GM21423 (cell line): ENCODE results near the gene IFFO2.

ENCODE experiments used
- ATAC-seq: cut with Tn5 transposase; IDR thresholded peaks from one replicate; pipeline ENCODE4 v1.9.1; 2021; ENCODE audit warnings: mild to moderate bottlenecking, moderate library complexity; ENCODE audit not compliant: unreplicated experiment

The IFFO2 gene

DNA sequence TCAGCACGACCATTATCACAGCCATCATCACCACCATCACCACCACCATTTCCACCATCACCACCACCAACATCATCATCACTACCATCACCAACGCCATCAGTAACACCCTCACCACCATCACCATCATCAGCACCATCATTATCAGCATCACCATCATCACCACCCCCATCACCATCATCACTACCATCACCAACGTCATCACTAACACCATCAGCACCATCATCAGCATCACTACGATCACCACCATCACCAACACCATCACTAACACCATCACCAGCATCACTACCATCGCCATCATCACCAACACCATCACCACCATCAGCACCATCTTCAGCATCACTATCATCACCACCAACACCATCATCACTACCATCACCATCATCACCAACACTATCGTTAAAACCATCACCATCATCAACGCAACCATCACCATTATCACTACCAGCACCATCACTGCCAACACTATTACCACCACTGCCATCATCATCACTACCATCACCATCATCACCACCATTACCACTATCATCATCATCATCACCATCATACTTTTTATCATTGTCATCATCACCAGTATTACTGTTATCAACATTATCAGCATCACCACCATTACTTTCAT, 98.3 kb downstream of the IFFO2 start:
- ATAC-seq, result no peak

DNA sequence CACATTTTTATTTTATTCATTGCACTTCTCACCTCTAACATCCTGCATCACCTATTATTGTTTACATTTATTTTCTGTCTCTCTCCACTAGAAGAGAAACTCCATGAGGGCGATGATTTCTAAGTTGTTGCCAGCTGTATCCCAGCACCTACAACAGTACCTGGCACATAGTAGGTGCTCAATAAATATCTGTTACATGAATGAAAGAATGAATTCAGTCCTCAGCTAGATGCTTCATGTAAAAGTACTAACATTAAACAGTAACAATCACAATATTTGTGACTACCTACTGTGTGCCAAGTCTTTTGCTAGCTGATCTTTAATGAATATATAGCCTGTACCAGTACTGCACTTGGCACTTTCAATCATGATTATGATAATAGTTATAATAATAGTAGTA, 100.0 kb downstream of the IFFO2 start:
- ATAC-seq, result no peak

DNA sequence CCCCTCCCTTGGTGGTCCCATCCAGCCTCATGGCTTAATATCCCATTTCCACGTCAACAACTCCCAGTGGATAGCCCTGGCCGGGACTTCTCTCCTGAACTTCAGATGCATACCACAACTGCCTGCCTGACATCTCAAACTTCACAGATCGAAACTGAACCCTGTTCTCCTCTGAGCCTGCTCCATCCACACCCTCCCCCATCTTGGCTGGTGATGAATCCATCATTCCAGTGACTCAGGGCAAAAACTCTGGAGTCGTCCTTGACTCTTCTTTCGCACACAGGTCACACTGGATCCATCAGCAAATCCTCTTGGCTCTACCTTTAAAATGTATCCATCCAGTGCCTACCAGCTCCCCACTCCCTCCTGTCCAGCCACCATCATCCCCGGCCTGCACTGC, 100.9 kb downstream of the IFFO2 start:
- ATAC-seq, result no peak

DNA sequence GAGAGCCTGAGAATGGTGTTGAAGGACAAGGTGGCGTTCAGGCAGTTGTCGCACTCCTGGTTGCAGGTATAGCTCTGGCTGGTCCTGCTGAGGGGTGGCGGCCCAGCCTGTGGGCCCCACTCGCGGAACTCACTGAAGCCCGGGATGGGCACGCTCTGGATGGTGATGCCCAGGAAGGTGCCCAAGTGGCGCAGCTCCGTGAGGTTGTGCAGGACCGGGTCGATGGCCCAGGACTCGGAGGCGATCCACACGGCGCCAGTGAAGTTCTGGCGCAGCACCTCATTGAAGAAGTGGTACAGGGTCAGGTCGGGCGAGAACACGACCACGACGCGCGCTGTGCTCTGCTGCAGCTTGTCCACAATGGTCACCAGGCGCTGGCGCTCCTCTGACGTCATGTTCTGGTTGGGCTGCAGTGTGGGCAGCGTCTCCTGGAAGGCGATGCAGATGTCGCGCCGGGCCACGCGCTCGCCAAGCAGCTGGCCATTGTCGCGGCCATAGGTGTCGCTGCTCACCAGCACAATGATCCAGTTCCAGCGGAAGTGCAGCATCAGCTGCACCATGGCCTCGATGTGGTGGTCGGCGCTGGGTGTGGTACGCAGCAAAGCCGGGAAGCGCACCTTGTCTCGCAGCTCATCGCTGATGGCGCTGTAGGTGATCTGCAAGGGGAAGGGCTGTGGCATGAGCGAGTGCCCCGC, 102.0 kb downstream of the IFFO2 start:
- ATAC-seq, result no peak
